Dermis microvascular lymphatic vessel endothelial cell (primary cell): Measurements from ENCODE around the gene GP1BB. TPM values are rescaled to one million over a fixed set of nuclear protein-coding genes. Genes with fewer than 3 reads are reported as not detected.
A peak's percentile ranks its signal among the peaks of the same experiment; 100 is the strongest.
"Not testable (repeated sequence)": the region's sequence is repeated elsewhere in the genome, so short reads cannot be mapped to it uniquely, and the experiment has no call there.

Experiments used
- DNase-seq, 2 donors: peaks; one replicate each; pipeline versions ENCODE4 v3.0.0 to v3.0.0-alpha.2; 2010; ENCODE audit warnings: low read depth in 2 of 2
- total RNA-seq: library from RNA; depleted of rRNA; stranded (reverse); fragments of >200 nt; gene quantifications from 2 replicates; pipeline ENCODE4 v1.2.1, GENCODE V29; 2014

The GP1BB gene
- total RNA-seq, 1 donor from 2014 or later, result 2.7 TPM

GRCh38 chr22:19693981-19694670, 29.2 kb upstream of the GP1BB start:
- DNase-seq, result no peak

GRCh38 chr22:19694696-19695095, 28.6 kb upstream of the GP1BB start:
- no peak for DNase-seq

- no peak for DNase-seq
Observed at GRCh38 chr22:19696504-19697276, 26.6 kb upstream of the GP1BB start.

DNA sequence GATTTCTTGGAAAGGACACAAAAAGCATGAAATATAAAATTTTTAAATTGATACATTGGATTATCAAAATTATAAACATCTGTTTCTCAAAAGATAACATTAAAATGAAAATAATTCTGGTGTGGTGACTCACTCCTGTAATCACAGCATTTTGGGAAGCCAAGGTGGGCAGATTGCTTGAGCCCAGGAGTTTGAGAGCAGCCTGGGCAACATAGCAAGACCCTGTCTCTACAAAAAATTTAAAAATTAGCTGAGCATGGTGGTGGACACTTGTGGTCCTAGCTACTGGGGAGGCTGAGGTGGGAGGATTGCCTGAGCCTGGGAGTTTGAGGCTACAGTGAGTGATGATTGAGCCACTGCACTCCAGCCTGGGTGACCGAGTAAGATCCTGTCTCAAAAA, 25.5 kb upstream of the GP1BB start:
- not testable (repeated sequence) for DNase-seq

DNA sequence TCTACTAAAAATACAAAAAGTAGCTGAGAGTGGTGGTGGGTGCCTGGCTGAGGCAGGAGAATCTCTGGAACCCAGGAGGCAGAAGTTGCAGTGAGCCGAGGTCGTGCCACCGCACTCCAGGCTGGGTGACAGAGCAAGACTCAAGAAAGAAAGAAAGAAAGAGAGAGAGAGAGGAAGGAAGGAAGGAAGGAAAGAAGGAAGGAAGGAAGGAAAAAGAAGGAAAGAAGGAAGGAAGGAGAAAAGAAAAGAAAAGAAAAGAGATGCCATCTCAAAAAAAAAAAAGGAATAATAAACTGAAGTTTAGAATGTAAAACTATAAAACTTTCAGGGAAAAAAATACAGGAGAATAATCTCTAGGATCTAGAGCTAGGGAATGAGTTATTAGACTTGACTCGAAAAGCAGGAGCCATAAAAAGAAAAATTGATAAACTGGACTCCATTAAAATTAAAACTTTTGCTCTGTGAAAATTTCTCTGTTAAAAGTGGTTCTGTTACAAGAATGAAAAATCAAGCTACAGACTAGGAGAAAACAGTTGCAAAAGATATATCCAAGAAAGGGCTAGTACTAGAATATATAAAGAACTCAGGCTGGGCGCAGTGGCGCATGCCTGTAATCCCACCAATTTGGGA, 22.4 kb upstream of the GP1BB start:
- DNase-seq, result no peak

- DNase-seq, result no peak
Observed at GRCh38 chr22:19701420-19702145, 21.8 kb upstream of the GP1BB start.

- no peak for DNase-seq
Observed at GRCh38 chr22:19703869-19704268, 19.5 kb upstream of the GP1BB start.

- DNase-seq, result no peak
Observed at GRCh38 chr22:19704355-19705015, 18.9 kb upstream of the GP1BB start.

- DNase-seq, result no peak
Observed at GRCh38 chr22:19705181-19705934, 18.0 kb upstream of the GP1BB start.

GRCh38 chr22:19706661-19707151, 16.6 kb upstream of the GP1BB start:
- no peak for DNase-seq

GRCh38 chr22:19707347-19708290, 15.7 kb upstream of the GP1BB start:
- DNase-seq, result no peak

- no peak for DNase-seq
Observed at GRCh38 chr22:19708321-19709011, 14.9 kb upstream of the GP1BB start.

GRCh38 chr22:19709063-19709769, 14.1 kb upstream of the GP1BB start:
- DNase-seq, result no peak

- DNase-seq, result no peak
Observed at GRCh38 chr22:19710020-19710768, 13.1 kb upstream of the GP1BB start.

- DNase-seq, result no peak
Observed at GRCh38 chr22:19710769-19711106, 12.6 kb upstream of the GP1BB start.

DNA sequence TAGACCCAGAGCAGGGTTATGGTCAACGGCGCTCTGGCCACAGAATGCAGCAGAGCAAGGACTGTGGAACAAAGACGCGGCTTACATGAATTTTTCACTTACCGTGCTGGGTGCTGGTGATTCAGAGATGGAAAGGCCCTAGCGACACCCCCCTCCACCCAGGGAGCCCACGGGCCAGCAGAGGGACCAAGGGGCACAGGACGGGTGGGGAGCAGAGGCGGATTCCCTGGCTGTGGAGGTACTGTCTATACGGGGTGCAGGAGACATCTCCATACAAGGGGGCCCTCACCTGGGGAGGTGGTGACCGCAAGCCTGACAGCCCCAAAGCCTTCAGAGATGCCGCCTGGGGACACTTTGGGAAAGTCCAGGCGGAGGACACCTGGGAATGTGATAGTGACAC, 10.1 kb upstream of the GP1BB start:
- no peak for DNase-seq

- peak in 1 of 2 donors; percentile 39 for DNase-seq
Observed at GRCh38 chr22:19713650-19714311, 9.6 kb upstream of the GP1BB start.
